ENCODE measurements around the gene LRRC41. TPM values are rescaled to one million over a fixed set of nuclear protein-coding genes. Genes with fewer than 3 reads are reported as not detected.

The LRRC41 gene
- total and polyA plus RNA-seq, 2 of the 13 experiments (the other 11 are each of a cell fraction or from before 2014, with no cell fraction given): 48.1 to 53.6 TPM

DNA sequence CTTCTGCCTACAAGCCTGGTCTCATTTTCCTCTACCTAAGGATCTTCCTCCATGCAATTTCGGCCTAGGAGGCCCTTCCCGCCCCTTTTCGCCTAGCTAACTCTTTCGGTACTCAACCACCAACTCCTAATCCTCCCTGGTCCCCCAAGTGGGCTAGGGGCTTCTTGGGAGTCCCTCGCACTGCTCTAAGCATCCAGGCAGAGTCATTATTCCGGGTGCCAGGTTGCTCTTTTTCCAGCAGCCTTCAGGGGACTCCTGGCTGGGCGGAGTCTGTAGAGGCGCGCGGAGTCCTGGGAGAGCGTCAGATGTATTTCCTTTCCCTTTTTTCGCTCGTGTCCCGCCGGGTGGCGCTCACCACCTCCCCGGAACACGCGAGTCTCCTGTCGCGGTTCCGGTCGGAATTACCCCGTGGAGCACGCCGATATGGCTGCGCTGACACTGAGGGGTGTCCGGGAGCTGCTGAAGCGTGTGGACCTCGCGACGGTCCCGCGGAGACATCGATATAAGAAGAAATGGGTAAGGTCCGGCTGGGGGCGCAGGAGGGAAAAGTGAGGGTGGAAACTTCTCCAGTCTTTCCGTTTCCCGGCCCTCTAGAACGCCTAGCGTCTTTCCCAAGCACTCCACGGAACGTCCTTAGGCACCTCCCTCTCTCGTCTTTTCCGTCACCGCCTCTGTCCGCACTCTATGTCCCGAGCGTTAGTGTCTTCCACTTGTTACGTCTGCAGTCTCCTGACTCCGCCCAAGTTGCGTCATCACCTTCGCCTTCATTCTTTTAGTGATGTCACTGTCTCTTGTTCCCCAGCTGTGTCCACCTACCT is 37.2 kb upstream of the LRRC41 start, which contains the start of gene NSUN4 (continued):
- TF ChIP-seq, protein P1, sequence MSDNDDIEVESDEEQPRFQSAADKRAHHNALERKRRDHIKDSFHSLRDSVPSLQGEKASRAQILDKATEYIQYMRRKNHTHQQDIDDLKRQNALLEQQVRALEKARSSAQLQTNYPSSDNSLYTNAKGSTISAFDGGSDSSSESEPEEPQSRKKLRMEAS (IDR thresholded peaks at IDR 0.05): peak; percentile 90
- TF ChIP-seq THRA (CRISPR knock-in tag; IDR thresholded peaks at IDR 0.05; ENCODE audit: borderline replicate concordance): peak; percentile 31; the same call in 1 of the 2 replicates
- TF ChIP-seq, protein P2, sequence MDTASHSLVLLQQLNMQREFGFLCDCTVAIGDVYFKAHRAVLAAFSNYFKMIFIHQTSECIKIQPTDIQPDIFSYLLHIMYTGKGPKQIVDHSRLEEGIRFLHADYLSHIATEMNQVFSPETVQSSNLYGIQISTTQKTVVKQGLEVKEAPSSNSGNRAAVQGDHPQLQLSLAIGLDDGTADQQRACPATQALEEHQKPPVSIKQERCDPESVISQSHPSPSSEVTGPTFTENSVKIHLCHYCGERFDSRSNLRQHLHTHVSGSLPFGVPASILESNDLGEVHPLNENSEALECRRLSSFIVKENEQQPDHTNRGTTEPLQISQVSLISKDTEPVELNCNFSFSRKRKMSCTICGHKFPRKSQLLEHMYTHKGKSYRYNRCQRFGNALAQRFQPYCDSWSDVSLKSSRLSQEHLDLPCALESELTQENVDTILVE (CRISPR knock-in tag; IDR thresholded peaks at IDR 0.05): peak; percentile 87; the same call in 1 of the 2 replicates
- TF ChIP-seq SSRP1 (CRISPR knock-in tag; IDR thresholded peaks at IDR 0.05): peak; percentile 54; the same call in 1 of the 2 replicates
- TF ChIP-seq ZNF337 (CRISPR knock-in tag; IDR thresholded peaks at IDR 0.05; ENCODE audit: borderline replicate concordance, low read depth): no peak
- TF ChIP-seq ZBTB44 (CRISPR knock-in tag; IDR thresholded peaks at IDR 0.05): no peak
- peak; percentile 71; the same call in 1 of the 2 replicates for TF ChIP-seq ZNF766 (CRISPR knock-in tag; IDR thresholded peaks at IDR 0.05; ENCODE audit: borderline replicate concordance)
- TF ChIP-seq ZNF354B (CRISPR knock-in tag; IDR thresholded peaks at IDR 0.05): no peak
- TF ChIP-seq, protein P3, sequence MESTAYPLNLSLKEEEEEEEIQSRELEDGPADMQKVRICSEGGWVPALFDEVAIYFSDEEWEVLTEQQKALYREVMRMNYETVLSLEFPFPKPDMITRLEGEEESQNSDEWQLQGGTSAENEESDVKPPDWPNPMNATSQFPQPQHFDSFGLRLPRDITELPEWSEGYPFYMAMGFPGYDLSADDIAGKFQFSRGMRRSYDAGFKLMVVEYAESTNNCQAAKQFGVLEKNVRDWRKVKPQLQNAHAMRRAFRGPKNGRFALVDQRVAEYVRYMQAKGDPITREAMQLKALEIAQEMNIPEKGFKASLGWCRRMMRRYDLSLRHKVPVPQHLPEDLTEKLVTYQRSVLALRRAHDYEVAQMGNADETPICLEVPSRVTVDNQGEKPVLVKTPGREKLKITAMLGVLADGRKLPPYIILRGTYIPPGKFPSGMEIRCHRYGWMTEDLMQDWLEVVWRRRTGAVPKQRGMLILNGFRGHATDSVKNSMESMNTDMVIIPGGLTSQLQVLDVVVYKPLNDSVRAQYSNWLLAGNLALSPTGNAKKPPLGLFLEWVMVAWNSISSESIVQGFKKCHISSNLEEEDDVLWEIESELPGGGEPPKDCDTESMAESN (CRISPR knock-in tag; conservative IDR thresholded peaks at IDR 0.05): peak; percentile 60
- 0 out of 2 replicates have a peak, but pooled peaks have one; percentile 24 for TF ChIP-seq ZBTB34 (CRISPR knock-in tag; IDR thresholded peaks at IDR 0.05)
- TF ChIP-seq, protein P4, sequence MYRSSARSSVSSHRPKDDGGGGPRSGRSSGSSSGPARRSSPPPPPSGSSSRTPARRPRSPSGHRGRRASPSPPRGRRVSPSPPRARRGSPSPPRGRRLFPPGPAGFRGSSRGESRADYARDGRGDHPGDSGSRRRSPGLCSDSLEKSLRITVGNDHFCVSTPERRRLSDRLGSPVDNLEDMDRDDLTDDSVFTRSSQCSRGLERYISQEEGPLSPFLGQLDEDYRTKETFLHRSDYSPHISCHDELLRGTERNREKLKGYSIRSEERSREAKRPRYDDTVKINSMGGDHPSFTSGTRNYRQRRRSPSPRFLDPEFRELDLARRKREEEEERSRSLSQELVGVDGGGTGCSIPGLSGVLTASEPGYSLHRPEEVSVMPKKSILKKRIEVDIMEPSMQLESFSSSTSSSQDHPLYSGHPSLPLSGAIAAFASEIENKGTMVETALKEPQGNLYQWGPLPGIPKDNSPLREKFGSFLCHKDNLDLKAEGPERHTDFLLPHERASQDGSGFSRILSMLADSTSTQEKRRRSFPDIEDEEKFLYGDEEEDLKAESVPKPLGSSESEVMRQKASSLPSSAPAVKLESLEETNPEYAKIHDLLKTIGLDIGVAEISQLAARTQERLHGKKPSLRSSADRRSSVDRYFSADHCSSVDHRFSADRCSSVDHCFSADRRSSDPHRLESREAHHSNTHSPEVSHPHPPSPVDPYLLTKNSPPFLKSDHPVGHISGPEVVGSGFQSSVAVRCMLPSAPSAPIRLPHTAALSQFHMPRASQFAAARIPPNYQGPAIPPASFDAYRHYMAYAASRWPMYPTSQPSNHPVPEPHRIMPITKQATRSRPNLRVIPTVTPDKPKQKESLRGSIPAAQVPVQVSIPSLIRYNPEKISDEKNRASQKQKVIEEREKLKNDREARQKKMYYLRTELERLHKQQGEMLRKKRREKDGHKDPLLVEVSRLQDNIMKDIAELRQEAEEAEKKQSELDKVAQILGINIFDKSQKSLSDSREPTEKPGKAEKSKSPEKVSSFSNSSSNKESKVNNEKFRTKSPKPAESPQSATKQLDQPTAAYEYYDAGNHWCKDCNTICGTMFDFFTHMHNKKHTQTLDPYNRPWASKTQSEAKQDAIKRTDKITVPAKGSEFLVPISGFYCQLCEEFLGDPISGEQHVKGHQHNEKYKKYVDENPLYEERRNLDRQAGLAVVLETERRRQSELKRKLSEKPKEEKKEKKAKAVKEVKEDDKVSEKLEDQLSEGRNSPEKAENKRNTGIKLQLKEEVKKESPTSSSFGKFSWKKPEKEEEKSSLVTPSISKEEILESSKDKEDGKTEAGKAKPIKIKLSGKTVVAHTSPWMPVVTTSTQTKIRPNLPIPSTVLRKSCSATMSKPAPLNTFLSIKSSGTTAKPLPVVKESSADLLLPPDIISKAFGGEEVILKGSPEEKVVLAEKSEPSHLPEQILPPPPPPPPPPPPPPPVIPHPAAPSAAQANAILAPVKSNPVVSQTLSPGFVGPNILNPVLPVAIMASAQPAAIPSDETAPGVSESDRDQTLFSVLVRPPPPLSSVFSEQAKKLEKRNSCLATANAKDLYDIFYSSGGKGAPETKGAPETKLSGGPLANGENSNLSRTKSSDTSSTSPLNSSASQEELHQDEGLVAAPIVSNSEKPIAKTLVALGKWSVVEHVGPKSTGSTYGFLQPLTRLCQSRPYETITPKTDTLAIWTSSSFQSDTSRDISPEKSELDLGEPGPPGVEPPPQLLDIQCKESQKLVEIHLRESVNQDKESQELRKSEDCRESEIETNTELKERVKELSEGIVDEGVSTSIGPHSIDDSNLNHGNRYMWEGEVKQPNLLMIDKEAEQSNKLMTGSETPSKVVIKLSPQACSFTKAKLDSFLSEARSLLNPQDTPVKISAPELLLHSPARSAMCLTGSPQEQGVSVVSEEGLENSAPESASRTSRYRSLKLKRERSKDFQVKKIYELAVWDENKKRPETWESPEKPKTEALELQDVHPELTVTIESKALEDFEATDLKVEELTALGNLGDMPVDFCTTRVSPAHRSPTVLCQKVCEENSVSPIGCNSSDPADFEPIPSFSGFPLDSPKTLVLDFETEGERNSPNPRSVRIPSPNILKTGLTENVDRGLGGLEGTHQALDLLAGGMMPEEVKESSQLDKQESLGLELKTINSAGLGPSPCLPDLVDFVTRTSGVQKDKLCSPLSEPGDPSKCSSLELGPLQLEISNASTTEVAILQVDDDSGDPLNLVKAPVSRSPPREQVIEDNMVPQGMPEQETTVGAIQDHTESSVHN (CRISPR knock-in tag; IDR thresholded peaks at IDR 0.05): no peak
